Uterus (tissue), 4 donors: ENCODE data around the gene STX4. TPM values are rescaled to one million over a fixed set of nuclear protein-coding genes. Genes with fewer than 3 reads are reported as not detected.

Source experiments
- DNase-seq, 2 donors: peaks; one replicate each; pipeline ENCODE4 v3.0.0-alpha.2; 2019 to 2020
- H3K27ac ChIP-seq, 2 donors: fragments of 200-600 bp; sonication (generic); 1 replicate in 1 of 2; 2 replicates in 1 of 2; pipeline ENCODE4 v1.5.1; 2016 to 2018
- H3K27me3 ChIP-seq, 2 donors: fragments of 200-600 bp; sonication (generic); one replicate each; pipeline ENCODE4 v1.5.1; 2018 to 2019; ENCODE audit warnings: control low read depth in 1 of 2
- H3K36me3 ChIP-seq, 2 donors: fragments of 200-600 bp; sonication (generic); one replicate each; pipeline ENCODE4 v1.5.1; 2019; ENCODE audit warnings: control low read depth in 1 of 2
- H3K4me1 ChIP-seq, 2 donors: fragments of 200-600 bp; sonication (generic); one replicate each; pipeline ENCODE4 v1.5.1; 2018 to 2019; ENCODE audit warnings: control low read depth in 1 of 2
- H3K4me3 ChIP-seq, 2 donors: fragments of 200-600 bp; sonication (generic); 1 replicate in 1 of 2; 2 replicates in 1 of 2; pipeline ENCODE4 v1.5.1; 2018 to 2019; ENCODE audit warnings: mild to moderate bottlenecking in 1 of 2
- H3K9me3 ChIP-seq, 2 donors: fragments of 200-600 bp; sonication (generic); one replicate each; pipeline ENCODE4 v1.5.1; 2019; ENCODE audit warnings: control low read depth in 1 of 2
- CTCF ChIP-seq, 4 experiments: fragments of 200-600 bp in 2 of 4; fragments of 450-650 bp in 2 of 4; sonication (generic) in 2 of 4; IDR thresholded peaks; one replicate each; pipeline ENCODE4 v1.5.1; 2016 to 2019; ENCODE audit warnings: antibody characterized with exemption in 4 of 4, mild to moderate bottlenecking in 2 of 4, moderate library complexity in 1 of 4
- POLR2A ChIP-seq, 2 donors: fragments of 450-650 bp; IDR thresholded peaks; one replicate each; pipeline ENCODE4 v1.6.1; 2016; ENCODE audit warnings: antibody characterized with exemption in 2 of 2, mild to moderate bottlenecking in 1 of 2, moderate library complexity in 1 of 2
- intact Hi-C: fragments of 100-400 bp; cut with DNase I; formaldehyde crosslinking; loops from one replicate; pipeline ENCODE4 v1.15.1; 2023; ENCODE audit warnings: low total_unique reads
- total RNA-seq, 4 donors: library from RNA; depleted of rRNA in 3 of 4; stranded (reverse); fragments of >200 nt in 3 of 4; gene quantifications; one replicate each; pipeline versions ENCODE4 v1.1.0 to v1.2.4, GENCODE V29; 2014 to 2023
- donor health status: DM: yes; HTN: yes; CAD: no.

The STX4 gene
- total RNA-seq, 4 donors from 2014 or later = 26.2 to 114 (median 85.1) TPM

- H3K4me3 ChIP-seq = peak overlapping the region; percentile 67 to 73
- H3K27ac ChIP-seq = peak overlapping the region; percentile 92 to 93
- peaks cover 0 to 10% of the 10 kb centered on the region in 2 donors for H3K4me1 ChIP-seq
- no peaks in the 10 kb centered on the region for H3K27me3 ChIP-seq
- intact Hi-C loops = no loop called here
- H3K36me3 ChIP-seq = no peaks in the 10 kb centered on the region
- H3K9me3 ChIP-seq = no peaks in the 10 kb centered on the region
- DNase-seq = no peak
- no peak for TF ChIP-seq CTCF (IDR thresholded peaks at IDR 0.05)
- TF ChIP-seq POLR2A (IDR thresholded peaks at IDR 0.05) = no peak
Observed at GRCh38 chr16:31072540-31073141, 39.3 kb downstream of the STX4 start.

DNA sequence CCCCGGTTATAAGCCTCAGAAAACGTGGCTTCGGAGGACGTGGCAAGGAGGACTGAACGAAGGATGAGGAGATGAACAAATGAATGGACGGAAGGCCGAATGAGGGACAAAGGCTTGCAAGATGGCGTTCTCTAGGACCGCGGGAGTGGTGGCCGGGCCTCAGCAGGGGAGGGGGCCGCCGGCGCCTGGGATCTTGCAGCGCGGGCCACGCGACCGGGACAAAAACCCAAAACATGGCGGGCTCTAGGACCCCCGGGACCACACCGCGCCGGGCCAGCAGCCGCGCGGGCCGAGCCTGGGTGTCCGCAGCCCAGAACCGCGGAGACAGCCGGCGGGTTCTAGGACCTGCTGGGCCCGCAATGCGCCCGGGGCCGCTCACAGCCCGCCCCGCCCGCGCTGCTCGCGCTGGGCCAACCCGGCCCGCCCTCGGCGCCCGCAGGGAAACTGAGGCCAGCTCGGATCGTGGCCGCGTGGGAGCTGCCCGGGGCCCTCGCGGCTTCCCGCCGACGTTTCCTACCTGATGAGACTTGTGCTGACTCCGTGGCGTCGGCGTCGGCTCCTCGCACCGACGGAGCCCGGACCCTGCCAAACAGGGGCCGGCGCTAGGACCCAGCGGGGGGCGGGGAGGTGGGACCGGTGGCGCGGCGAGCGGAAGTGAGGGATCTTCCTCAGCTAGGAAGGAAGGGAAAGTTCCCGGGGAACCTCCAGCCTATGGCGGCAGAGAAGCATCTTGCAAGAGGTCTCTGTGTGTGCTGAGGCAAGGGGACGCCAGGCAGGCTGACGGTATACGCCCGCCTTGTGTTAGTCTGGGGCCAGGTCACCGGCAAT, 40.0 kb downstream of the STX4 start:
- peak overlapping the region; percentile 67 to 73 for H3K4me3 ChIP-seq
- peak; percentile 87 to 90 for DNase-seq
- no peaks in the 10 kb centered on the region for H3K36me3 ChIP-seq
- intact Hi-C loops = no loop called here
- no peaks in the 10 kb centered on the region for H3K9me3 ChIP-seq
- peaks cover 0 to 10% of the 10 kb centered on the region in 2 donors for H3K4me1 ChIP-seq
- TF ChIP-seq POLR2A (IDR thresholded peaks at IDR 0.05) (peak; percentile 17 to 29), CTCF (IDR thresholded peaks at IDR 0.05) (peak in 2 of 4 experiments; percentile 9 to 23)
- no peaks in the 10 kb centered on the region for H3K27me3 ChIP-seq
- H3K27ac ChIP-seq = peak overlapping the region; percentile 92 to 93

DNA sequence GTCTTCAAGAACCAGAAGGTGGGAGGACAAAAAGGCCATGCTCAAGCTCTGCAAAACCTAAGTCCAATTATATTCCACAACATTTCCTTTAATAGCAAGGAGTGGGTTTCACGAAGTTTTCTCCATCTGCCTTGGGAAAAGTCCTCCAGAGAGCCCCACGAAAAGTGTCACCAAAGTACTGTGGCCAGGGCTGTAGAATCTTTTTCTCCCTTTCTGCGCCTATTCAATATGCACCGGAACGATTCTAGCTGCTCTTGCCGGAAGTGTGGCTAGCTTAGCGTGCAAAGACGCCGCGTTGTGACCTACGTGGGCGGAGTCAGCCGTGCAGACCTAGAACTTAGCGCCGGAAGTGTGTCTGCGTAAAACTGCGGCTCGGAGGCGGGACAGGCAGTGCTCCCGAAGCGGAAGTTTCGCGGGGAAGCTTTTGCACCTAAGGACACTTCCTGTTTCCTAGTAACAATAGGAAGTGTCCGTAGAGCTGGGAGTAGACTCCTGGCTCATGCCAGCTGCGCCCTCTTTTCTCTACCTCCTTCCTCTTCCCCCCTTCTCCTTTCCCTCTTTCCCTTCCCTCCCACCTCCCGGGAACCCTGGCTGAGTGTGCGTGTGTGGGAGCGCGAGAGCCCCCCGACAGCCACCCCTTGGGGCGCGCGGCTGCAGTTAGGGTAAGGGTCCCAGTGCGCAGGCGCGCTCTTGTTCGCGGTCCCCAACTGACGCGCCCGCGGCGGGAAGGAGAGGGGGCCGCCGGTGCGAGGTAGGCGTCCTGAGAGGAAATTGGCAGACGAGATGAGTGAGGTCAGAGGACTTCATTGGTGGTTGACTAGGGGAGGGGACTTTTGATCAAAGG, 40.8 kb downstream of the STX4 start, which contains the start of the genes ZNF646 and ZNF668:
Gene ZNF646, plus strand, starts transcription at position 453 of the 844 bp plus-strand sequence. CDS start 1,903 bp downstream, outside the sequence.
Gene ZNF668, minus strand, starts transcription at position 271 of the 844 bp plus-strand sequence. CDS start 9,781 bp downstream, outside the sequence.
- intact Hi-C loops = no loop called here
- H3K36me3 ChIP-seq = no peaks in the 10 kb centered on the region
- no peaks in the 10 kb centered on the region for H3K9me3 ChIP-seq
- H3K27ac ChIP-seq = peak within 1 kb of the TSS; percentile 92 to 93
- DNase-seq = peak; percentile 98
- peaks cover 0 to 10% of the 10 kb centered on the region in 2 donors for H3K4me1 ChIP-seq
- H3K4me3 ChIP-seq = peak within 1 kb of the TSS; percentile 67 to 73
- TF ChIP-seq CTCF (IDR thresholded peaks at IDR 0.05) = no peak
- peak; percentile 40 to 68 for TF ChIP-seq POLR2A (IDR thresholded peaks at IDR 0.05)
- H3K27me3 ChIP-seq = no peaks in the 10 kb centered on the region

- TF ChIP-seq CTCF (IDR thresholded peaks at IDR 0.05) = no peak
- no peak for TF ChIP-seq POLR2A (IDR thresholded peaks at IDR 0.05)
- Histone ChIP-seq H3K4me3 (peak overlapping the region; percentile 67 to 73), H3K27me3 (no peaks in the 10 kb centered on the region), H3K4me1 (peaks cover 0 to 10% of the 10 kb centered on the region in 2 donors), H3K27ac (peak overlapping the region; percentile 92 to 93), H3K9me3 (no peaks in the 10 kb centered on the region), H3K36me3 (no peaks in the 10 kb centered on the region)
- intact Hi-C loops = no loop called here
- DNase-seq = no peak
Observed at GRCh38 chr16:31074814-31075183, 41.4 kb downstream of the STX4 start.
